Umbilical cord (tissue), 2 donors: Measurements from ENCODE around the gene DDX50. TPM values are rescaled to one million over a fixed set of nuclear protein-coding genes. Genes with fewer than 3 reads are reported as not detected.
"Not testable (repeated sequence)": the region's sequence is repeated elsewhere in the genome, so short reads cannot be mapped to it uniquely, and the experiment has no call there.

ENCODE experiments used
- DNase-seq: peaks from one replicate; pipeline ENCODE4 v3.0.0-alpha.2; 2015; ENCODE audit warnings: low spot score
- total RNA-seq: library from RNA; depleted of rRNA; stranded (reverse); fragments of >200 nt; gene quantifications from one replicate; pipeline ENCODE4 v1.2.3, GENCODE V29; 2014; ENCODE audit warnings: low replicate concordance; ENCODE audit not compliant: insufficient read depth

DDX50 gene
- total RNA-seq, 1 donor from 2014 or later: 63.1 TPM

GRCh38 chr10:68900427-68901104, 549 bp upstream of the DDX50 start:
- DNase-seq: no peak

DNA sequence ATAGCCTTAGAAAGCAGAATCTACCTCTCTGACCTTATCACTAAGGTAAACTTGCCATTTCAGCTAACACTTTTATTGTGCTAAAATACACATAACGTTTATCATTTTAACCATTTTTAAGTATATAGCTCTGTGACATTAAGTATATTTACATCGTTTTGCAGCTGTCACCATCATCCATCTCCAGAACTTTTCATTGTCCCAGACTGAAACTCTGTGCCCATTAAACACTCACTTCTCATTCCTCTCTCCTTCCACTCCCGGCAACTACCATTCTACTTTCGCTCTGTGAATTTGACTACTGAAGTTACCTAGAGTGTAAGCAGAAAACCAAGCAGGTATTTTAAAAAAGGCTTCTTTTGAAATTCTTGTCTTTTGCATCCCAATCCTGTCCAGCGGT, 1.3 kb downstream of the DDX50 start:
- no peak for DNase-seq

DNA sequence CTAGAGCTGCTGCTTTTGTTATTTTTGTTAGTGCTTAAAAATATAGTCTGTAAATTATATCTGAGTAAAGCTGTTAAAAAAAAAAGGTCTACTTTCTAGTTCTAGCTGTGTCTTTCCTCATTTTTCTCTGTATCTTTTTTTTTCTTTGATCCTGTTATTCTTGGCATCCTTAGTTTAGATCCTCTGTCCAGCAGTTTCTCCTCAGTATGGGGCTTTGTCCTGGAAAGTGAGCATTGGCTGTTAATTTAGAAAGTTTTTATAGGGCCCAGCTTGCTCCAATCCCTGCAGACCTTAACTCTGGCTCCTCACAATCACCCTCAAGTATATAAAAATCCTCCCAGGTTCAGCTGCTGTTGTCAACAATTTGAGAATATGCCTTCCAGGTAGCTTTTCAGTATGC, 23.5 kb downstream of the DDX50 start:
- no peak for DNase-seq

GRCh38 chr10:68925489-68925888, 24.4 kb downstream of the DDX50 start:
- DNase-seq: no peak

DNA sequence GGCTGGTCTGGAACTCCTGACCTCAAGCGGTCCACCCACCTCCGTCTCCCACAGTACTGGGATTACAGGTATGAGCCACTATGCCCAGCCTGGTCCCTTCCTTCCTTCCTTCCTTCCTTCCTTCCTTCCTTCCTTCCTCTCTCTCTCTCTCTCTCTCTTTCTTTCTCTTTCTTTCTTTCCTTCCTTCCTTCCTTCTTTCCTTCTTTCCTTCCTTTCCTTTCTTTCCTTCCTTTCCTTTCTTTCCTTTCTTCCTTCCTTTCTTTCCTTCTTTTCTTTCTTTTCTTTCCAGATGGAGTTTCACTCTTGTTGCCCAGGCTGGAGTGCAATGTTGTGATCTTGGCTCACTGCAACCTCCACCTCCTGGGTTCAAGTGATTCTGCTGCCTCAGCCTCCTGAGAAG, 28.0 kb downstream of the DDX50 start:
- DNase-seq: not testable (repeated sequence)

DNA sequence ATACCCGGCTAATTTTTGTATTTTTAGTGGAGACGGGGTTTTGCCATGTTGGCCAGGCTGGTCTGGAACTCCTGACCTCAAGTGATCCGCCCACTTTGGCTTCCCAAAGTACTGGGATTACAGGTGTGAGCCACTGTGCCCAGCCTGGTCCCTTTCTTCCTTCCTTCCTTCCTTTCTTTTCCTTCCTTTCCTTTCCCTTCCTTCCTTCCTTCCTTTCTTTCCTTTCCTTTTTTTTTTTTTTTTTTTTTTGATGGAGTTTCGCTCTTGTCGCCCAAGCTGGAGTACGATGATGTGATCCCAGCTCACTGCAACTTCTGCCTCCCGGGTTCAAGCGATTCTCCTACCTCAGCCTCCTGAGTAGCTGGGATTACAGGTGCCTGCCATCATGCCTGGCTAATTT, 28.8 kb downstream of the DDX50 start:
- DNase-seq: not testable (repeated sequence)

- not testable (repeated sequence) for DNase-seq
Measured at GRCh38 chr10:68932860-68933259, 31.7 kb downstream of the DDX50 start.

GRCh38 chr10:68934994-68935393, 33.9 kb downstream of the DDX50 start:
- DNase-seq: no peak

DNA sequence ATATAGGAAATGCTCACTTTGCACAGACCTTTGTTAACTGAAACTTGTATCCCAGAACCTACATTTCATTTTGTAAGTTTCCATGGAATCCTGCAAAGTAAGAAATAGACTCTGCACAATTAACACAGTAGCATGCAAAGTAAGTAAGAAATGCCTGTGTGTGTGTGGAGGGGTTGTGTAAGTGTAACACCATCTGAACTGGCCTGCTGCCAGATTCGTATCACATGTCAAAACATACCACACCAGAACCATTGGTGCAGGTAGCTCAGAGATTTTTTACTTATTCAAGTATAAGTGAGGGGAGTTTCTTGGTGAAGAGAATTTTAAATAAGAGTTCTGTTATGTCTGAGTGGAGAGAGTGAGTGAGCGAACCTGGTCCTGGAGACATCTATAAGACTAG, 37.0 kb downstream of the DDX50 start:
- no peak for DNase-seq

GRCh38 chr10:68938884-68939283, 37.8 kb downstream of the DDX50 start:
- no peak for DNase-seq

GRCh38 chr10:68940917-68941316, 39.8 kb downstream of the DDX50 start:
- not testable (repeated sequence) for DNase-seq

DNA sequence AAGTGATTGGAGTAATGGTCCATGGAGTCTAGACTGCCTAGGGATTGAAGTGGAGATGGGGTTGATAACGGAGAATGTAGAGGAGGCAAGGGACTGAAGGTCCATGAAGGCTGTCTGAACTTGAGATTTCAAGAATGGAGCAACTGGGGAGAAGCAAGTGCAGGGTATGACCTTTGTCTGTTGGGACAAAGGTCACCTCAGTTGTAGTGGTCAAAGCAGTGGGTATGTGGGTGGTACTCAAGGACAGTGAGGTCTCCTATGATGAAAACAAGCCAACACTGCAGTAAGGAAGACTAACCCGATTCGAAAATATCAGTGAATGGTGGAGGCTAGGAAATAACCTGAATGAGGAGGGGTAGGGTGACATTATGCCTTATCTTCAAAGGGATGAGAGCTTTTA, 49.5 kb downstream of the DDX50 start:
- DNase-seq: no peak

DNA sequence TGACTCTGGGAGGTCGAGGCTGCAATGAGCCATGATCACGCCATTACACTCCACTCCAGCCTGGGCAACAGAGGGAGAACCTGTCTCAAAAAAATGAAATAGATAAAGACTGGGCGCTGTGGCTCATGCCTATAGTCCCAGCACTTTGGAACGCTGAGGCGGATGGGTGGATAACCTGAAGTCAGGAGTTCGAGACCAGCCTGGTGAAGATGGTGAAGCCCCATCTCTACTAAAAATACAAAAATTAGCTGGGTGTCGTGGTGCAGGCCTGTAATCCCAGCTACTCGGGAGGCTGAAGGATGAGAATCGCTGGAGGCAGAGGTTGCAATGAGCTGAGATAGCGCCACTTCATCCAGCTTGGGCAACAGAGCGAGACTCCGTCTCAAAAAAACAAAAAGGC, 53.8 kb downstream of the DDX50 start:
- no peak for DNase-seq

- no peak for DNase-seq
Measured at GRCh38 chr10:68955355-68955831, 54.3 kb downstream of the DDX50 start.

DNA sequence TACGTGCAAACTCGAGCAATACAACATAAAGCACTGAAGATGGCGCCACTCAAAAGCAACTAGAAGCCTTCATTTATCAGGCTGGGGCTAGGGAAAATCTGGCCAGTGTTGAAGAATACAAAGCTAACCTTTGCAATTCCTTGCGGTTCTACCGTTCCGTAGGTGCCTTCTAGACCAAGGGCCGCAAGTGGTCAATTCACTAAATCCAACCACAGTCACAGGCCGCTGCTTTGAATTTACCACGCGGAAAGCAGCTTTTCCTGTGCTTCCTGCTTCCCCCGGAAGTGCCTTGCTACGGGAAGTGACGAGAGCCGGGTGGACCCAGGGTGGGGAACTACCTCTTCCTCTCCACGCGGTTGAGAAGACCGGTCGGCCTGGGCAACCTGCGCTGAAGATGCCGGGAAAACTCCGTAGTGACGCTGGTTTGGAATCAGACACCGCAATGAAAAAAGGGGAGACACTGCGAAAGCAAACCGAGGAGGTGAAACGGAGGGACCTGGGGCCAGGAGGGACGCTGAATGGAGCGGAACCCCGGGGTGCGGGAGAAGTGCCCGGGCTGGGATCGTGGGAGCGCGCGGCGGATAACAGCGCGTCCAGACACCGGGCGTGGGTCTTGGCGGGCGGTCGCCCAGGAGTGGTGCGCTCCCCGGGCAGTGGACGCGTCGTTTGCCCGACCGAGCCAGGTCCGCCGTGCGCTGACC, 54.9 kb downstream of the DDX50 start, which contains the start of gene DDX21:
TSS of gene DDX21 (plus strand) at position 339 of the 701 bp plus-strand sequence. CDS start at position 395, 56 bp downstream.
- peak; percentile 98 for DNase-seq

DNA sequence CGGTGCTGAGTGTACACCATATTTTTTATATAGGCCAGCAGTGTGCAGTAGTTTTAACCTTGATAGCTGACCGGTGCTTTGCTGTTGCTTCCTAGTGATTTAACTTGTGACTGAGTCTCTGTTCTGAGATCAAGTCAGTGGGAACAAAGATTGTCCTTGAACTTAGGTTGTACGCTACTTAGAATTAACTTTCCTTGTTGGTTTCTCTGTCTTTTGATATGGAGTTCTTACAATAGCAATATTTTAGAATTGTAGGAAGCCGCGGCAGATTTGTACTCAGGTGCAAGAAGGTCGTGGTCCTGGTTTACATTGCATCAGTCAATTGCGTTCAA, 56.1 kb downstream of the DDX50 start:
- no peak for DNase-seq

DNA sequence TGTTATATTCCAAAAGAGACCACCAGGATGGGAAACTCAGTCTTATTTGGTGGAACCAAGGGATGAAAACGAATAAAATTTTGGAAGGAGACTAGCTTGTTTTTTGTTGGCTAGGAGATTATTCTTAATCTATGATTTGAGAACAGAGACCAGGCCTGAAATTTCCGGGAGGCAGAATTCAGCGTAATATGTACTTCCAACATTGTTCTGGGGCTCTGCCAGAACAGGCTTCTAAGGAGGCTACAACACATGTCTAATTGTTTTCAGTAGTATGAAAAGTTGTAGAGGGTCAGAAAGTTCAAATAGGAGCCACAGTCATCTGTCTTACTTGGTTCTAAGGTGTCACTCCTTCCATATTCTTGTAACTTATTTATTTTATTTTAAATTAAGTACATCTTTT, 56.5 kb downstream of the DDX50 start:
- no peak for DNase-seq

- DNase-seq: no peak
Measured at GRCh38 chr10:68959695-68960527, 58.8 kb downstream of the DDX50 start.

DNA sequence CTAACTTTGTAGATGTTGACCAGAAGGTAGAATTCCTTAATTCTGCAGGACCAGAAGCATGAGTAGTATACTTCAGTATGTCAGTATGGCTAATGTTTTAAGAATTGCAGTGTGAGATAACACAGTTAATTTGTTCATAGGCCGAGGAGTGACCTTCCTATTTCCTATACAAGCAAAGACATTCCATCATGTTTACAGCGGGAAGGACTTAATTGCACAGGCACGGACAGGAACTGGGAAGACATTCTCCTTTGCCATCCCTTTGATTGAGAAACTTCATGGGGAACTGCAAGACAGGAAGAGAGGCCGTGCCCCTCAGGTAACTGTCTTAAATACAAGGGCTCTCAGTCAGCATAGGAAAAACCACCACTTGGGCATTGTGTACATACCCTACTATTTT, 62.0 kb downstream of the DDX50 start:
- DNase-seq: no peak

- DNase-seq: no peak
Measured at GRCh38 chr10:68973975-68974374, 72.9 kb downstream of the DDX50 start.

- DNase-seq: not testable (repeated sequence)
Measured at GRCh38 chr10:68975936-68976473, 74.9 kb downstream of the DDX50 start.

DNA sequence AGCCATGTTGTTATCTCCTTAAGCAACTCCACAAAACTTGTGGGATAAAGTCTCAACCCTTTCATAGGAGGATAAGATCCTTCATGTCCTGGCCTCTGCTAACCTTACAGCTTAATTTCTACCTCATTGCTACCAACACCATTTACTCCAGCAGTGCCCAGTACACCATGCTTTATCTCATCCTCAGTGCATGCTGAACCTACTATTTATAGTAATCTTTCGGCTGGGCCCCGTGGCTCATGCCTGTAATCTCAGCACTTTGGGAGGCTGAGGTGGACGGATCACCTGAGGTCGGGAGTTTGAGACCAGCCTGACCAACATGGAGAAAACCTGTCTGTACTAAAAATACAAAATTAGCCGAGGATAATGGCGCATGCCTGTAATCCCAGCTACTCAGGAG, 78.6 kb downstream of the DDX50 start:
- DNase-seq: not testable (repeated sequence)
